22Rv1 (cell line): ENCODE measurements around the gene ACBD5.

ENCODE experiments used
- H3K27ac ChIP-seq: fragments of 450-650 bp; 2 replicates; pipeline ENCODE4 v1.5.1; 2017
- CTCF ChIP-seq: fragments of 450-650 bp; IDR thresholded peaks from 2 replicates; pipeline ENCODE4 v1.5.1; 2017; ENCODE audit warnings: mild to moderate bottlenecking
- ZFX ChIP-seq: fragments of 450-650 bp; IDR thresholded peaks from 2 replicates; pipeline ENCODE4 v1.6.1; 2017; ENCODE audit warnings: antibody characterized with exemption, borderline replicate concordance

Gene ACBD5

GRCh38 chr10:27245836-27246235, 5.2 kb upstream of the ACBD5 start:
- no peak for TF ChIP-seq CTCF
- TF ChIP-seq ZFX: no peak
- no peak overlapping the region for H3K27ac ChIP-seq

- no peak overlapping the region for H3K27ac ChIP-seq
Observed at GRCh38 chr10:27244976-27245375, 4.4 kb upstream of the ACBD5 start.

GRCh38 chr10:27242951-27243551, 2.5 kb upstream of the ACBD5 start:
- TF ChIP-seq CTCF (no peak), ZFX (no peak)
- peak overlapping the region; percentile 100 for H3K27ac ChIP-seq

More at GRCh38 chr10:27244976-27245375, 4.4 kb upstream of the ACBD5 start:
- no peak for TF ChIP-seq ZFX

- peak overlapping the region; percentile 100 for H3K27ac ChIP-seq
- no peak; the same call in 1 of the 2 replicates for TF ChIP-seq CTCF
- no peak for TF ChIP-seq ZFX
Observed at GRCh38 chr10:27242473-27242950, 1.9 kb upstream of the ACBD5 start.

- no peak for TF ChIP-seq ZFX
- peak; percentile 51 for TF ChIP-seq CTCF
- peak overlapping the region; percentile 100 for H3K27ac ChIP-seq
Observed at GRCh38 chr10:27241652-27242472, 1.3 kb upstream of the ACBD5 start.

GRCh38 chr10:27241010-27241651, 534 bp upstream of the ACBD5 start:
- no peak for TF ChIP-seq ZFX
- TF ChIP-seq CTCF: no peak
- H3K27ac ChIP-seq: peak overlapping the region; percentile 100

- 0 out of 2 replicates have a peak overlapping the region, but pooled peaks have one; percentile 19 for H3K27ac ChIP-seq
Observed at GRCh38 chr10:27237531-27237930, 3.1 kb downstream of the ACBD5 start.

GRCh38 chr10:27236589-27237128, 3.9 kb downstream of the ACBD5 start:
- H3K27ac ChIP-seq: peak overlapping the region; percentile 19; the same call in 1 of the 2 replicates
